DOHH2 (cell line): ENCODE data around the gene SLC10A4.

Source experiments
- H3F3A ChIP-seq: fragments of 200-600 bp; sonication (generic), shearing (Covaris generic); 2 replicates; pipeline ENCODE4 v1.6.0; 2016; ENCODE audit warnings: antibody characterized with exemption, mild to moderate bottlenecking; ENCODE audit not compliant: control insufficient read depth, insufficient read depth
- H3K27ac ChIP-seq: fragments of 200-600 bp; sonication (generic); 2 replicates; pipeline ENCODE4 v1.5.1; 2014; ENCODE audit warnings: low read depth, mild to moderate bottlenecking, low read length, moderate library complexity
- H3K27me3 ChIP-seq: fragments of 200-600 bp; sonication (generic); 2 replicates; pipeline ENCODE4 v1.6.1; 2014; ENCODE audit warnings: mild to moderate bottlenecking, low read length, mixed read lengths; ENCODE audit not compliant: control insufficient read depth
- H3K36me3 ChIP-seq: fragments of 200-600 bp; sonication (generic); 2 replicates; pipeline ENCODE4 v1.6.1; 2014; ENCODE audit warnings: mild to moderate bottlenecking, low read length, moderate library complexity, mixed read lengths; ENCODE audit not compliant: control insufficient read depth
- H3K4me1 ChIP-seq: fragments of 200-600 bp; sonication (generic); 2 replicates; pipeline ENCODE4 v1.6.1; 2014; ENCODE audit warnings: mild to moderate bottlenecking, low read length, mixed read lengths; ENCODE audit not compliant: control insufficient read depth
- H3K4me2 ChIP-seq: fragments of 200-600 bp; sonication (generic); 2 replicates; pipeline ENCODE4 v1.6.0; 2014; ENCODE audit warnings: mild to moderate bottlenecking, low read length, moderate library complexity
- H3K4me3 ChIP-seq: fragments of 200-600 bp; sonication (generic); 2 replicates; pipeline ENCODE4 v1.5.1; 2014; ENCODE audit warnings: mild to moderate bottlenecking, low read length, mixed read lengths
- H3K79me2 ChIP-seq: fragments of 200-600 bp; sonication (generic); 2 replicates; pipeline ENCODE4 v1.6.1; 2014; ENCODE audit warnings: mild to moderate bottlenecking, low read length, mixed read lengths; ENCODE audit not compliant: control insufficient read depth
- H3K9me2 ChIP-seq: fragments of 200-600 bp; sonication (generic); replicated peaks from 2 replicates; pipeline ENCODE4 v1.6.1; 2014; ENCODE audit warnings: mild to moderate bottlenecking, low read length, mixed read lengths; ENCODE audit not compliant: control insufficient read depth
- H3K9me3 ChIP-seq: fragments of 200-600 bp; sonication (generic); 2 replicates; pipeline ENCODE4 v1.6.1; 2014; ENCODE audit warnings: antibody characterized with exemption, low read length, mixed read lengths; ENCODE audit not compliant: control insufficient read depth, insufficient read depth
- H4K20me1 ChIP-seq: fragments of 200-600 bp; sonication (generic); 2 replicates; pipeline ENCODE4 v1.6.0; 2014; ENCODE audit warnings: low read depth, mild to moderate bottlenecking, antibody characterized with exemption, low read length, moderate library complexity; ENCODE audit not compliant: control insufficient read depth, insufficient read depth
- CTCF ChIP-seq: fragments of 200-600 bp; sonication (generic); IDR thresholded peaks from one replicate; pipeline ENCODE4 v1.5.1; 2014; ENCODE audit warnings: antibody characterized with exemption, mild to moderate bottlenecking, low read depth, low read length; ENCODE audit not compliant: poor library complexity, severe bottlenecking
- EZH2phosphoT487 ChIP-seq: fragments of 200-600 bp; sonication (generic); IDR thresholded peaks from 2 replicates; pipeline ENCODE4 v1.6.1; 2017; ENCODE audit warnings: borderline replicate concordance, mild to moderate bottlenecking, antibody characterized with exemption, low read length, moderate library complexity, mixed read lengths

Gene SLC10A4

DNA sequence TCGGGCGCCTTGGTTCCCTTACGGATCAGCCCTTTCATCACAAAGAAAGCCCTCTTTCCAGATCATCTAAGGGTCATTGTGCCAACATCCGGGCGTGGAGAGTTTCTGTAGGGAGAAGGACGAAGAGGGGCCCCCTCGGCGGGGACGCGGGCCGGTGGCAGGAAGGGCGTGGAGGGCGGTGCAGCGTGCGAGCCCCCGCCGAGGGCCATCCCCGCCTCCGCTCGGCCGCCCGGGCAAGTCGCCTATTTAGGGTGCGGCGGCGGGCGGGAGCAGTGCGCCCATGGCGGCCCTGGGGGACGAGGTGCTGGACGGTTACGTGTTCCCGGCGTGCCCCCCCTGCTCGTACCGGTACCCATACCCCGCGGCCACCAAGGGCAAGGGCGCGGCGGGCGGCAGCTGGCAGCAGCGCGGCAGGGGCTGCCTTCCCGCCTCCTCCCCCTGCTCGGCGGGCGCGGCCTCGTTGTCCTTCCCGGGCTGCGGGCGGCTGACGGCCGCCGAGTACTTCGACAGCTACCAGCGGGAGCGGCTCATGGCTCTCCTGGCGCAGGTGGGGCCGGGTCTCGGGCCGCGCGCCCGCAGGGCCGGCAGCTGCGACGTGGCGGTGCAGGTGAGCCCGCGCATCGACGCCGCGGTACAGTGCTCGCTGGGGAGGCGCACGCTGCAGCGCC lies 7.0 kb downstream of the SLC10A4 start, which contains the start of gene ZAR1:
Gene ZAR1, plus strand, starts transcription at position 241 of the 668 bp plus-strand sequence. Its CDS starts 40 bp downstream, at position 281.
- no peaks in the 10 kb centered on the region for H3K9me3 ChIP-seq
- no peak within 1 kb of the TSS for H3K27ac ChIP-seq
- no peaks in the 10 kb centered on the region for H3K79me2 ChIP-seq
- no peaks in the 10 kb centered on the region for H4K20me1 ChIP-seq
- no peaks in the 10 kb centered on the region for H3F3A ChIP-seq
- H3K9me2 ChIP-seq: no peaks in the 10 kb centered on the region
- H3K4me2 ChIP-seq: no peak within 1 kb of the TSS
- H3K4me1 ChIP-seq: no peaks in the 10 kb centered on the region
- H3K36me3 ChIP-seq: no peaks in the 10 kb centered on the region
- TF ChIP-seq CTCF: no peak
- no peak for TF ChIP-seq EZH2phosphoT487
- peaks cover 3% of the 10 kb centered on the region; the same call in 1 of the 2 replicates for H3K27me3 ChIP-seq
- no peak within 1 kb of the TSS for H3K4me3 ChIP-seq

DNA sequence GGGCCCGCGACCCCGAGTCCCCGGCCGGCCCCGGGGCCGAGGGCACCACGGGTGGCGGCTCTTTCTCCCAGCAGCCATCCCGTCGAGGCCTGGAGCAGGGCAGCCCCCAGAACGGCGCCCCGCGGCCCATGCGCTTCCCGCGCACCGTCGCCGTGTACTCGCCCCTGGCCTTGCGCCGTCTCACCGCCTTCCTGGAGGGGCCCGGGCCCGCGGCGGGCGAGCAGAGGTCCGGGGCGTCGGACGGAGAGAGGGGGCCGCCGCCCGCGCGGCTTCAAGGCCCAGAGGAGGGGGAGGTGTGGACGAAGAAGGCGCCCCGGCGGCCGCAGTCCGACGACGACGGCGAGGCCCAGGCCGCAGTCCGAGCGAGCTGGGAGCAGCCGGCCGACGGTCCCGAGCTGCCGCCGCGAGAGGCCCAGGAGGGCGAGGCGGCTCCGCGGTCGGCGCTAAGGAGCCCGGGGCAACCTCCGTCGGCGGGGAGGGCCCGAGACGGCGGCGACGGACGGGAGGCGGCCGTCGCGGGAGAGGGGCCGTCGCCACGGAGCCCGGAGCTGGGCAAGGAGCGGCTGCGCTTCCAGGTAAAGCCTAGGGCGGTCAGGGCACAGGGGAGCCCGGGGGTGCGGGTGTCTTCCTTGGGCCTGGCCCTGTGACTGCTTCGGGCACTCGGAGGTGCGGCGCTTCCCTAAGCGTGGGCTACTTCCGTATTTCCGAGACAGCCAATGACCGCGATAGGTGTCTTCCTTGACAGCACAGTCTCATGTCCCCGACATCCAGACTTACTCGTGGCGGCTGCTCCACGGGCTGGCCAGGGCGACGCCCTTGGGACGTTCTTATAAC lies 7.8 kb downstream of the SLC10A4 start:
- H3K36me3 ChIP-seq: no peaks in the 10 kb centered on the region
- H3K4me1 ChIP-seq: no peaks in the 10 kb centered on the region
- TF ChIP-seq CTCF (no peak), EZH2phosphoT487 (no peak)
- H4K20me1 ChIP-seq: no peaks in the 10 kb centered on the region
- no peak overlapping the region for H3K27ac ChIP-seq
- H3K27me3 ChIP-seq: peaks cover 3% of the 10 kb centered on the region; the same call in 1 of the 2 replicates
- no peaks in the 10 kb centered on the region for H3K79me2 ChIP-seq
- no peak overlapping the region for H3K4me2 ChIP-seq
- H3K9me2 ChIP-seq: no peaks in the 10 kb centered on the region
- H3F3A ChIP-seq: no peaks in the 10 kb centered on the region
- no peak overlapping the region for H3K4me3 ChIP-seq
- no peaks in the 10 kb centered on the region for H3K9me3 ChIP-seq

- Histone ChIP-seq H3K4me2 (no peak overlapping the region), H3K27ac (no peak overlapping the region), H3K9me3 (no peaks in the 10 kb centered on the region), H3K4me3 (no peak overlapping the region), H3F3A (no peaks in the 10 kb centered on the region), H3K36me3 (no peaks in the 10 kb centered on the region), H3K27me3 (peaks cover 3% of the 10 kb centered on the region; the same call in 1 of the 2 replicates), H3K79me2 (no peaks in the 10 kb centered on the region), H3K4me1 (no peaks in the 10 kb centered on the region), H4K20me1 (no peaks in the 10 kb centered on the region), H3K9me2 (no peaks in the 10 kb centered on the region)
- TF ChIP-seq EZH2phosphoT487: no peak
- no peak for TF ChIP-seq CTCF
These were observed 8.5 kb downstream of the SLC10A4 start for GRCh38 chr4:48491514-48492176.
